Uterus (tissue), 2 donors: ENCODE measurements around the gene HOXB5.

Source experiments
- CTCF ChIP-seq, 4 experiments: fragments of 200-600 bp in 2 of 4; fragments of 450-650 bp in 2 of 4; sonication (generic) in 2 of 4; IDR thresholded peaks; one replicate each; pipeline ENCODE4 v1.5.1; 2016 to 2019; ENCODE audit warnings: antibody characterized with exemption in 4 of 4, mild to moderate bottlenecking in 2 of 4, moderate library complexity in 1 of 4
- POLR2A ChIP-seq, 2 donors: fragments of 450-650 bp; IDR thresholded peaks; one replicate each; pipeline ENCODE4 v1.6.1; 2016; ENCODE audit warnings: antibody characterized with exemption in 2 of 2, mild to moderate bottlenecking in 1 of 2, moderate library complexity in 1 of 2

GRCh38 chr17:48558831-48559121 is 34.8 kb downstream of the HOXB5 start:
- TF ChIP-seq CTCF (IDR thresholded peaks at IDR 0.05) = no peak
- TF ChIP-seq POLR2A (IDR thresholded peaks at IDR 0.05) = no peak
